WTC11 (cell line): ENCODE results near the gene BCL7C. TPM values are rescaled to one million over a fixed set of nuclear protein-coding genes. Genes with fewer than 3 reads are reported as not detected.

Source experiments
- ATAC-seq: fragments of 200-7000 bp; cut with Tn5 transposase; 2 replicates; pipeline ENCODE4 v1.10.0; 2021; ENCODE audit warnings: mild to moderate bottlenecking, moderate library complexity
- CTCF ChIA-PET: fragments of 300-600 bp; sonication (Branson Sonifier 250); formaldehyde crosslinking; loops from one replicate; lab custom pipeline; 2021; ENCODE audit warnings: antibody characterized with exemption; lab: Charles Lee
- POLR2A ChIA-PET: fragments of 350-600 bp; sonication (Branson Sonifier 250); formaldehyde crosslinking; loops from one replicate; lab custom pipeline; 2021; ENCODE audit warnings: antibody characterized with exemption; lab: Charles Lee
- DNase-seq: peaks from one replicate; pipeline ENCODE4 v3.0.0; 2021; ENCODE audit warnings: low spot score
- H3K27ac Mint-ChIP-seq: 2 replicates; pipeline ENCODE4 v1.8.0; 2021; ENCODE audit warnings: mixed read lengths
- H3K27me3 Mint-ChIP-seq: 2 replicates; pipeline ENCODE4 v1.8.0; 2021; ENCODE audit warnings: low read depth, mild to moderate bottlenecking, moderate library complexity, mixed read lengths
- H3K36me3 Mint-ChIP-seq: 2 replicates; pipeline ENCODE4 v1.8.0; 2021; ENCODE audit warnings: mixed read lengths
- H3K4me1 Mint-ChIP-seq: 2 replicates; pipeline ENCODE4 v1.8.0; 2022; ENCODE audit warnings: mixed read lengths
- H3K4me3 Mint-ChIP-seq: 2 replicates; pipeline ENCODE4 v1.8.0; 2021; ENCODE audit warnings: mild to moderate bottlenecking, moderate library complexity, mixed read lengths
- H3K9me3 Mint-ChIP-seq: 2 replicates; pipeline ENCODE4 v1.8.0; 2021; ENCODE audit warnings: mixed read lengths
- CREM ChIP-seq: sonication (generic); formaldehyde crosslinking; IDR thresholded peaks from 2 replicates; pipeline ENCODE4 v1.8.1; 2022; ENCODE audit warnings: mild to moderate bottlenecking, missing genetic modification reagents, moderate library complexity
- ETV6 ChIP-seq: sonication (generic); formaldehyde crosslinking; IDR thresholded peaks from 2 replicates; pipeline ENCODE4 v1.8.1; 2022; ENCODE audit warnings: mild to moderate bottlenecking, missing genetic modification reagents
- IRF2 ChIP-seq: sonication (generic); formaldehyde crosslinking; IDR thresholded peaks from 2 replicates; pipeline ENCODE4 v1.8.0; 2022; ENCODE audit warnings: low read depth, missing genetic modification reagents, borderline replicate concordance
- MXD4 ChIP-seq: fragments of 250-450 bp; sonication (Bioruptor Pico); IDR thresholded peaks from 2 replicates; pipeline ENCODE4 v1.8.0; 2021; ENCODE audit warnings: mild to moderate bottlenecking, moderate library complexity, borderline replicate concordance
- NR3C1 ChIP-seq: sonication (generic); formaldehyde crosslinking; conservative IDR thresholded peaks from 2 replicates; pipeline ENCODE4 v1.8.1; 2023; ENCODE audit warnings: low read depth, mild to moderate bottlenecking, missing genetic modification reagents
- SMAD3 ChIP-seq: sonication (generic); formaldehyde crosslinking; IDR thresholded peaks from 2 replicates; pipeline ENCODE4 v1.8.0; 2022; ENCODE audit warnings: missing genetic modification reagents, mild to moderate bottlenecking, borderline replicate concordance
- SMAD4 ChIP-seq: sonication (generic); formaldehyde crosslinking; IDR thresholded peaks from 2 replicates; pipeline ENCODE4 v1.8.0; 2022; ENCODE audit warnings: mild to moderate bottlenecking, missing genetic modification reagents
- ZNF263 ChIP-seq: sonication (generic); formaldehyde crosslinking; IDR thresholded peaks from 2 replicates; pipeline ENCODE4 v1.8.1; 2022; ENCODE audit warnings: low read depth, mild to moderate bottlenecking, moderate library complexity, missing genetic modification reagents
- ZNF317 ChIP-seq: sonication (generic); formaldehyde crosslinking; IDR thresholded peaks from 2 replicates; pipeline ENCODE4 v1.8.1; 2023; ENCODE audit warnings: low read depth, mild to moderate bottlenecking, moderate library complexity, missing genetic modification reagents, borderline replicate concordance
- total RNA-seq: library from RNA; stranded (reverse); gene quantifications from 3 replicates; pipeline ENCODE4 v1.2.3, GENCODE V29; 2021
- TF ChIP-seq, protein P1 (sequence below): sonication (generic); formaldehyde crosslinking; IDR thresholded peaks from 2 replicates; pipeline ENCODE4 v1.8.0; 2022; ENCODE audit warnings: missing genetic modification reagents
- TF ChIP-seq, protein P2 (sequence below): fragments of 250-450 bp; sonication (Bioruptor Pico); IDR thresholded peaks from 2 replicates; pipeline ENCODE4 v1.9.0; 2021; ENCODE audit warnings: mild to moderate bottlenecking
- TF ChIP-seq, protein P3 (sequence below): fragments of 250-450 bp; sonication (Bioruptor Pico); IDR thresholded peaks from 2 replicates; pipeline ENCODE4 v1.9.0; 2021; ENCODE audit warnings: mild to moderate bottlenecking, borderline replicate concordance
- TF ChIP-seq, protein P4 (sequence below): sonication (generic); formaldehyde crosslinking; IDR thresholded peaks from 2 replicates; pipeline ENCODE4 v1.8.1; 2023; ENCODE audit warnings: mild to moderate bottlenecking, missing genetic modification reagents, moderate library complexity
- TF ChIP-seq, protein P5 (sequence below): sonication (generic); formaldehyde crosslinking; IDR thresholded peaks from 2 replicates; pipeline ENCODE4 v1.8.0; 2022; ENCODE audit warnings: mild to moderate bottlenecking, missing genetic modification reagents
- TF ChIP-seq, protein P6 (sequence below): fragments of 250-450 bp; sonication (Bioruptor Pico); IDR thresholded peaks from 2 replicates; pipeline ENCODE4 v1.8.0; 2021; ENCODE audit warnings: mild to moderate bottlenecking

The BCL7C gene
- total RNA-seq, 1 experiment from 2014 or later: 18.3 TPM

DNA sequence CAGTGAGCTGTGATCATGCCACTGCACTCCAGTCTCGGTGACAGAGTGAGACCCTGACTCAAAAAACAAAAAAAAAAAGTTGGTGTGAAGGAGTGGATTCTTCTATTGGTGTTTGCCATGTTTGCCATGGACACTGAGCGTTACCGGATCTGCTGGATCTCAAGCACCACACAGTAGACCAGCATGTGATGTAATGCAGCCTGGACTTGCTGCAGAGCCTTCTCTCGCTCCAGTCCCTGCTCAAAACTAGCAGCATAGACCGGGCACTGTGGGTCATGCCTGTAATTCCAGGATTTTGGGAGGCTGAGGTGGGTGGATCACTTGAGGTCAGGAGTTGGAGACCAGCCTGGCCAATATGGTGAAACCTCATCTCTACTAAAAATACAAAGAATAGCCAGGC, 50.4 kb downstream of the BCL7C start:
- Mint-ChIP-seq H3K27me3 (peaks cover 34% of the 10 kb centered on the region), H3K36me3 (peaks cover 8% of the 10 kb centered on the region), H3K9me3 (peaks cover 19% of the 10 kb centered on the region), H3K27ac (no peak overlapping the region), H3K4me3 (no peak overlapping the region), H3K4me1 (peaks cover 4% of the 10 kb centered on the region)
- TF ChIP-seq SMAD4 (CRISPR knock-in tag) (no peak), CREM (CRISPR knock-in tag) (no peak), ZNF317 (CRISPR knock-in tag) (no peak), IRF2 (CRISPR knock-in tag) (no peak)
- TF ChIP-seq, protein P1, sequence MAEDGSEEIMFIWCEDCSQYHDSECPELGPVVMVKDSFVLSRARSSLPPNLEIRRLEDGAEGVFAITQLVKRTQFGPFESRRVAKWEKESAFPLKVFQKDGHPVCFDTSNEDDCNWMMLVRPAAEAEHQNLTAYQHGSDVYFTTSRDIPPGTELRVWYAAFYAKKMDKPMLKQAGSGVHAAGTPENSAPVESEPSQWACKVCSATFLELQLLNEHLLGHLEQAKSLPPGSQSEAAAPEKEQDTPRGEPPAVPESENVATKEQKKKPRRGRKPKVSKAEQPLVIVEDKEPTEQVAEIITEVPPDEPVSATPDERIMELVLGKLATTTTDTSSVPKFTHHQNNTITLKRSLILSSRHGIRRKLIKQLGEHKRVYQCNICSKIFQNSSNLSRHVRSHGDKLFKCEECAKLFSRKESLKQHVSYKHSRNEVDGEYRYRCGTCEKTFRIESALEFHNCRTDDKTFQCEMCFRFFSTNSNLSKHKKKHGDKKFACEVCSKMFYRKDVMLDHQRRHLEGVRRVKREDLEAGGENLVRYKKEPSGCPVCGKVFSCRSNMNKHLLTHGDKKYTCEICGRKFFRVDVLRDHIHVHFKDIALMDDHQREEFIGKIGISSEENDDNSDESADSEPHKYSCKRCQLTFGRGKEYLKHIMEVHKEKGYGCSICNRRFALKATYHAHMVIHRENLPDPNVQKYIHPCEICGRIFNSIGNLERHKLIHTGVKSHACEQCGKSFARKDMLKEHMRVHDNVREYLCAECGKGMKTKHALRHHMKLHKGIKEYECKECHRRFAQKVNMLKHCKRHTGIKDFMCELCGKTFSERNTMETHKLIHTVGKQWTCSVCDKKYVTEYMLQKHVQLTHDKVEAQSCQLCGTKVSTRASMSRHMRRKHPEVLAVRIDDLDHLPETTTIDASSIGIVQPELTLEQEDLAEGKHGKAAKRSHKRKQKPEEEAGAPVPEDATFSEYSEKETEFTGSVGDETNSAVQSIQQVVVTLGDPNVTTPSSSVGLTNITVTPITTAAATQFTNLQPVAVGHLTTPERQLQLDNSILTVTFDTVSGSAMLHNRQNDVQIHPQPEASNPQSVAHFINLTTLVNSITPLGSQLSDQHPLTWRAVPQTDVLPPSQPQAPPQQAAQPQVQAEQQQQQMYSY (CRISPR knock-in tag): no peak
- TF ChIP-seq, protein P2, sequence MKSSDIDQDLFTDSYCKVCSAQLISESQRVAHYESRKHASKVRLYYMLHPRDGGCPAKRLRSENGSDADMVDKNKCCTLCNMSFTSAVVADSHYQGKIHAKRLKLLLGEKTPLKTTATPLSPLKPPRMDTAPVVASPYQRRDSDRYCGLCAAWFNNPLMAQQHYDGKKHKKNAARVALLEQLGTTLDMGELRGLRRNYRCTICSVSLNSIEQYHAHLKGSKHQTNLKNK (CRISPR knock-in tag): no peak
- TF ChIP-seq, protein P3, sequence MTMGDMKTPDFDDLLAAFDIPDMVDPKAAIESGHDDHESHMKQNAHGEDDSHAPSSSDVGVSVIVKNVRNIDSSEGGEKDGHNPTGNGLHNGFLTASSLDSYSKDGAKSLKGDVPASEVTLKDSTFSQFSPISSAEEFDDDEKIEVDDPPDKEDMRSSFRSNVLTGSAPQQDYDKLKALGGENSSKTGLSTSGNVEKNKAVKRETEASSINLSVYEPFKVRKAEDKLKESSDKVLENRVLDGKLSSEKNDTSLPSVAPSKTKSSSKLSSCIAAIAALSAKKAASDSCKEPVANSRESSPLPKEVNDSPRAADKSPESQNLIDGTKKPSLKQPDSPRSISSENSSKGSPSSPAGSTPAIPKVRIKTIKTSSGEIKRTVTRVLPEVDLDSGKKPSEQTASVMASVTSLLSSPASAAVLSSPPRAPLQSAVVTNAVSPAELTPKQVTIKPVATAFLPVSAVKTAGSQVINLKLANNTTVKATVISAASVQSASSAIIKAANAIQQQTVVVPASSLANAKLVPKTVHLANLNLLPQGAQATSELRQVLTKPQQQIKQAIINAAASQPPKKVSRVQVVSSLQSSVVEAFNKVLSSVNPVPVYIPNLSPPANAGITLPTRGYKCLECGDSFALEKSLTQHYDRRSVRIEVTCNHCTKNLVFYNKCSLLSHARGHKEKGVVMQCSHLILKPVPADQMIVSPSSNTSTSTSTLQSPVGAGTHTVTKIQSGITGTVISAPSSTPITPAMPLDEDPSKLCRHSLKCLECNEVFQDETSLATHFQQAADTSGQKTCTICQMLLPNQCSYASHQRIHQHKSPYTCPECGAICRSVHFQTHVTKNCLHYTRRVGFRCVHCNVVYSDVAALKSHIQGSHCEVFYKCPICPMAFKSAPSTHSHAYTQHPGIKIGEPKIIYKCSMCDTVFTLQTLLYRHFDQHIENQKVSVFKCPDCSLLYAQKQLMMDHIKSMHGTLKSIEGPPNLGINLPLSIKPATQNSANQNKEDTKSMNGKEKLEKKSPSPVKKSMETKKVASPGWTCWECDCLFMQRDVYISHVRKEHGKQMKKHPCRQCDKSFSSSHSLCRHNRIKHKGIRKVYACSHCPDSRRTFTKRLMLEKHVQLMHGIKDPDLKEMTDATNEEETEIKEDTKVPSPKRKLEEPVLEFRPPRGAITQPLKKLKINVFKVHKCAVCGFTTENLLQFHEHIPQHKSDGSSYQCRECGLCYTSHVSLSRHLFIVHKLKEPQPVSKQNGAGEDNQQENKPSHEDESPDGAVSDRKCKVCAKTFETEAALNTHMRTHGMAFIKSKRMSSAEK (CRISPR knock-in tag): no peak
- TF ChIP-seq, protein P4, sequence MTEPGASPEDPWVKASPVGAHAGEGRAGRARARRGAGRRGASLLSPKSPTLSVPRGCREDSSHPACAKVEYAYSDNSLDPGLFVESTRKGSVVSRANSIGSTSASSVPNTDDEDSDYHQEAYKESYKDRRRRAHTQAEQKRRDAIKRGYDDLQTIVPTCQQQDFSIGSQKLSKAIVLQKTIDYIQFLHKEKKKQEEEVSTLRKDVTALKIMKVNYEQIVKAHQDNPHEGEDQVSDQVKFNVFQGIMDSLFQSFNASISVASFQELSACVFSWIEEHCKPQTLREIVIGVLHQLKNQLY (CRISPR knock-in tag): no peak
- TF ChIP-seq, protein P5, sequence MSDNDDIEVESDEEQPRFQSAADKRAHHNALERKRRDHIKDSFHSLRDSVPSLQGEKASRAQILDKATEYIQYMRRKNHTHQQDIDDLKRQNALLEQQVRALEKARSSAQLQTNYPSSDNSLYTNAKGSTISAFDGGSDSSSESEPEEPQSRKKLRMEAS (CRISPR knock-in tag): no peak
- CTCF ChIA-PET: interaction anchor here (0.6 to 4.4 kb wide), 14 partner anchors 12 to 99 kb away, joined by 3 to 95 read pairs (median 12); partner anchors contain the start of gene ZNF629
- POLR2A ChIA-PET: no interaction called here
- no peak for DNase-seq
- ATAC-seq: no peak

DNA sequence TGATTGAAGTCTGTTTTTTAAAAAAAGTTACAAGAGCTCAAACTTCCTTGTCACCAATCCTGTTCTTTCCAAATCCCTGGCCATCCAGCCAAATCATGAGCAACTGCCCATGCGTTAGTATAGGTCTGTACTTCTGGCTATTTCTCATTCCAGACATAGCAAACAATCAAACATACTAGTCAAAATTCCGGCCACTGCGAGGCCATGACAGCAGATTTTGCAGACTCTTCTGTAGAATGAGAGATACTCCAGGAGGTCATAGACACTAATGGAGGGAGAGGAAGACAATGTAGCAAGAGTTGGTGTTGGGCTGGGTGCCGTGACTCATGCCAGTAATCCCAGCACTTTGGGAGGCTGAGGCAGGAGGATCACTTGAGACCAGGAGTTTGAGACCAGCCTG, 50.9 kb downstream of the BCL7C start:
- POLR2A ChIA-PET: no interaction called here
- peaks cover 8% of the 10 kb centered on the region for H3K36me3 Mint-ChIP-seq
- CTCF ChIA-PET: interaction anchor here (0.6 to 3.5 kb wide), 4 partner anchors 13 to 111 kb away, joined by 3 to 56 read pairs (median 4); no protein-coding TSS in a partner anchor
- peaks cover 19% of the 10 kb centered on the region for H3K9me3 Mint-ChIP-seq
- peaks cover 34% of the 10 kb centered on the region for H3K27me3 Mint-ChIP-seq
- DNase-seq (no peak), ATAC-seq (no peak)
- H3K4me3 Mint-ChIP-seq: no peak overlapping the region
- peaks cover 4% of the 10 kb centered on the region for H3K4me1 Mint-ChIP-seq
- H3K27ac Mint-ChIP-seq: no peak overlapping the region
- TF ChIP-seq SMAD4 (CRISPR knock-in tag) (no peak), MXD4 (no peak), ZNF263 (no peak), SMAD3 (no peak), ETV6 (no peak), NR3C1 (CRISPR knock-in tag) (no peak)
- TF ChIP-seq, protein P6, sequence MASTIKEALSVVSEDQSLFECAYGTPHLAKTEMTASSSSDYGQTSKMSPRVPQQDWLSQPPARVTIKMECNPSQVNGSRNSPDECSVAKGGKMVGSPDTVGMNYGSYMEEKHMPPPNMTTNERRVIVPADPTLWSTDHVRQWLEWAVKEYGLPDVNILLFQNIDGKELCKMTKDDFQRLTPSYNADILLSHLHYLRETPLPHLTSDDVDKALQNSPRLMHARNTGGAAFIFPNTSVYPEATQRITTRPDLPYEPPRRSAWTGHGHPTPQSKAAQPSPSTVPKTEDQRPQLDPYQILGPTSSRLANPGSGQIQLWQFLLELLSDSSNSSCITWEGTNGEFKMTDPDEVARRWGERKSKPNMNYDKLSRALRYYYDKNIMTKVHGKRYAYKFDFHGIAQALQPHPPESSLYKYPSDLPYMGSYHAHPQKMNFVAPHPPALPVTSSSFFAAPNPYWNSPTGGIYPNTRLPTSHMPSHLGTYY (CRISPR knock-in tag): no peak
- TF ChIP-seq, all 79 proteins: peak for 0
